K562 treated with DMSO at 1 percent for 4 hours (cell line): ENCODE results near the gene ADH1A. TPM values are rescaled to one million over a fixed set of nuclear protein-coding genes. Genes with fewer than 3 reads are reported as not detected.

Source experiments
- total RNA-seq: library from RNA; unstranded; fragments of 300-600 nt; gene quantifications from 2 replicates; pipeline ENCODE4 v1.2.3, GENCODE V29; 2022; ENCODE audit not compliant: insufficient read depth

Gene ADH1A
- not detected in 2 replicates for total RNA-seq

GRCh38 chr4:99290848-99291786 is at the start of gene ADH1A:
ADH1A (minus strand) TSS chr4:99290985; CDS start chr4:99290914, 71 bp downstream.

GRCh38 chr4:99321241-99322191 is 30.7 kb upstream of the ADH1A start, which contains the start of gene ADH1B:
ADH1B (minus strand) TSS chr4:99321401; CDS start chr4:99321331, 70 bp downstream.

Other genes starting within 250 kb of the ADH1A start
- gene ADH5, start 202.2 kb downstream of the ADH1A start, total RNA-seq = 90.4 and 92.5 TPM in 2 replicates
- not detected in 2 replicates for gene ADH4, start 146.7 kb downstream of the ADH1A start, total RNA-seq
- gene ADH6, start 71.7 kb downstream of the ADH1A start, total RNA-seq = not detected in 2 replicates
- not detected in 2 replicates for gene ADH1B, start 30.4 kb upstream of the ADH1A start, total RNA-seq
- gene ADH1C, start 61.8 kb upstream of the ADH1A start, total RNA-seq = not detected in 2 replicates
- gene ADH7, start 144.4 kb upstream of the ADH1A start, total RNA-seq = not detected in 2 replicates
- not detected in 2 replicates for gene C4orf17, start 220.0 kb upstream of the ADH1A start, total RNA-seq